ENCODE results near the gene COMMD6. TPM values are rescaled to one million over a fixed set of nuclear protein-coding genes. Genes with fewer than 3 reads are reported as not detected.

COMMD6 gene
- total RNA-seq, 2 experiments from 2014 or later: 211 to 217 TPM

DNA sequence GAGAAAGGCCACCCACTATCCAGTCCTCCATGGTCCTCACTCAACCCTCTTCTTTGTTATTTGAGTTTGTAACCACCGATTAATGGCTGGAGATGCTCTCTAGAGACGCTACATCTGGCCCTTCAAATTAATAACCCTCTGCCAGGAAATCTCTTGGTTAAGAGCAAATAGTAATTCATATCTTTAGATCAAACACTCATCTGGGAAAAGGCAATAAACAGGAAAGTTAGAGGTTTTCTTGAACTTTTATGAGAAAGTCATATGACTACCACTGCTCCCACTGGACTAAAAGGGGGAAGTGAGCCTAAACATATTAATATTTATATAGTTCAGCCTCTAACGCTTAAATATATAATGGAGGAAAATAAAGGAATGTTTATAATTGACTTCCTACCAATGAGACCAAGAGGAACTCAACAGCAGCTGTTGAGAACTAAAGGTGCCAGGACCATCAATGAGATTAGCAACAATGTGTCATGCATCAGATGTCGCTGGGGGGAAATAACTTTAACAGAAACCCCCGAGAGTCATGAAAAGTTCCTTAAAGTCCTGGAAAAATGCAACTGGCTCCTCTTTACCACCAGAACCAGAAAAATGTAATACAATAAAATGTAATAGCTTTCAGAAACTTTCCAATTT lies 58.4 kb downstream of the COMMD6 start:
- Mint-ChIP-seq H3K27me3 (peaks cover 71% of the 10 kb centered on the region), H3K9me3 (no peaks in the 10 kb centered on the region), H3K4me3 (peak overlapping the region; percentile 51), H3K4me1 (ENCODE audit: low read depth) (peaks cover 12% of the 10 kb centered on the region), H3K36me3 (ENCODE audit: low read depth) (peaks cover 4% of the 10 kb centered on the region), H3K27ac (no peak overlapping the region)
- POLR2A ChIA-PET: no interaction called here
- Histone ChIP-seq H3K9me3 (ENCODE audit: control insufficient read depth in 1 of 2, insufficient read depth in 1 of 2, low read length in 2 of 2) (peaks cover 0 to 10% of the 10 kb centered on the region in 2 experiments), H3K4me1 (ENCODE audit: insufficient read depth, low read length) (peaks cover 12% of the 10 kb centered on the region), H3K27ac (ENCODE audit: low read depth in 1 of 2, low read length in 2 of 2) (no peak overlapping the region), H3K27me3 (ENCODE audit: control insufficient read depth in 1 of 2, insufficient read depth in 2 of 2, low read length in 2 of 2) (peaks cover 30 to 56% of the 10 kb centered on the region in 2 experiments), H3K4me3 (ENCODE audit: low read length) (no peak overlapping the region), H3K36me3 (ENCODE audit: insufficient read depth, low read length) (no peaks in the 10 kb centered on the region)
- TF ChIP-seq CTCF (IDR thresholded peaks at IDR 0.05): no peak
- ATAC-seq (ENCODE audit: poor library complexity) (no peak), DNase-seq (peak in 1 of 14 experiments; percentile 5)
- CTCF ChIA-PET: no interaction called here
- intact Hi-C loops (cut with DNase I, micrococcal nuclease): loop anchor here in 1 of 2 experiments (5.0 kb wide), 1 partner anchor 107 kb away; no protein-coding TSS in a partner anchor

DNA sequence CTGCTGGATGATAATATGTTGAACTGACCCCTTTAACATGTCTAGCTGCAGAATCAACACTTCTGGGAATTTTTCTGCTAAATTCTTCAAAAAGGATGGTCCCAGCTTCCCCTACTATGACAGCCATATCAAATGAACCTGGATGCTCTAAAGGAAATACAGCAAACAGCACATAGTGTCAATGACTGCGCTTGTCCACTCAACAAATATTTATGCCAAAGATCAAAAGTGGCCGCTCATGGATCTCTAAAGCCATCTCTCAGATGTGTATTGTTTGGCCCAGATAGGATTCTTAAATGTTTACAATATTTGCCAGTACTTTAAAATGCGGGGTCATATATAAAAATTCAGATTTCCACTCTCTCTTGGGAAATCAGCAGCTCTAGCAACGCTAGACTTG lies 59.0 kb downstream of the COMMD6 start:
- no peak overlapping the region for H3K27ac Mint-ChIP-seq
- no peak for TF ChIP-seq CTCF (IDR thresholded peaks at IDR 0.05)
- Histone ChIP-seq H3K4me1 (ENCODE audit: insufficient read depth, low read length) (peaks cover 12% of the 10 kb centered on the region), H3K27ac (ENCODE audit: low read depth in 1 of 2, low read length in 2 of 2) (no peak overlapping the region), H3K4me3 (ENCODE audit: low read length) (no peak overlapping the region), H3K36me3 (ENCODE audit: insufficient read depth, low read length) (no peaks in the 10 kb centered on the region), H3K27me3 (ENCODE audit: control insufficient read depth in 1 of 2, insufficient read depth in 2 of 2, low read length in 2 of 2) (peaks cover 29 to 50% of the 10 kb centered on the region in 2 experiments), H3K9me3 (ENCODE audit: control insufficient read depth in 1 of 2, insufficient read depth in 1 of 2, low read length in 2 of 2) (peaks cover 0 to 10% of the 10 kb centered on the region in 2 experiments)
- ChIA-PET CTCF (no interaction called here), POLR2A (no interaction called here)
- peaks cover 66% of the 10 kb centered on the region for H3K27me3 Mint-ChIP-seq
- intact Hi-C loops (cut with DNase I, micrococcal nuclease): loop anchor here in 1 of 2 experiments (5.0 kb wide), 1 partner anchor 106 kb away; no protein-coding TSS in a partner anchor
- H3K4me3 Mint-ChIP-seq: peak overlapping the region; percentile 17
- ATAC-seq (ENCODE audit: poor library complexity): no peak
- no peaks in the 10 kb centered on the region for H3K9me3 Mint-ChIP-seq
- peaks cover 12% of the 10 kb centered on the region for H3K4me1 Mint-ChIP-seq (ENCODE audit: low read depth)
- H3K36me3 Mint-ChIP-seq (ENCODE audit: low read depth): peaks cover 4% of the 10 kb centered on the region
- no peak for DNase-seq

Other genes with a start within 250 kb of the COMMD6 start
- gene TBC1D4, start 55.7 kb downstream of the COMMD6 start, total RNA-seq: 10 to 100 TPM; 37.4 to 42.0 TPM
- gene UCHL3, start 11.9 kb upstream of the COMMD6 start, total RNA-seq: 10 to 100 TPM; 16.0 to 17.7 TPM
- 10 to 100 TPM; 35.2 to 36.3 TPM for gene LMO7, start 98.5 kb upstream of the COMMD6 start, total RNA-seq

Measured in CD4-positive, alpha-beta T cell (primary cell).